Measurements from ENCODE around the gene ZBTB20. TPM values are rescaled to one million over a fixed set of nuclear protein-coding genes. Genes with fewer than 3 reads are reported as not detected.

Gene ZBTB20
- total RNA-seq, 1 experiment from 2014 or later = 12.8 TPM

- BruUV-seq (replicated peaks) = no TSS peak
- no peak overlapping the region for H3K4me3 ChIP-seq (ENCODE audit: low read depth, low read length)
- H3K4me1 ChIP-seq = no peaks in the 10 kb centered on the region
- H3K9me3 Mint-ChIP-seq (ENCODE audit: unreplicated experiment) = no peaks in the 10 kb centered on the region
- ChIA-PET CTCF (no interaction called here), POLR2A (interaction anchor here (0.6 kb wide), 1 partner anchor 119 kb away, joined by 3 read pairs; no protein-coding TSS in a partner anchor)
- no peaks in the 10 kb centered on the region for H3K27me3 Mint-ChIP-seq (ENCODE audit: insufficient read depth, unreplicated experiment)
- TF ChIP-seq, protein P1, sequence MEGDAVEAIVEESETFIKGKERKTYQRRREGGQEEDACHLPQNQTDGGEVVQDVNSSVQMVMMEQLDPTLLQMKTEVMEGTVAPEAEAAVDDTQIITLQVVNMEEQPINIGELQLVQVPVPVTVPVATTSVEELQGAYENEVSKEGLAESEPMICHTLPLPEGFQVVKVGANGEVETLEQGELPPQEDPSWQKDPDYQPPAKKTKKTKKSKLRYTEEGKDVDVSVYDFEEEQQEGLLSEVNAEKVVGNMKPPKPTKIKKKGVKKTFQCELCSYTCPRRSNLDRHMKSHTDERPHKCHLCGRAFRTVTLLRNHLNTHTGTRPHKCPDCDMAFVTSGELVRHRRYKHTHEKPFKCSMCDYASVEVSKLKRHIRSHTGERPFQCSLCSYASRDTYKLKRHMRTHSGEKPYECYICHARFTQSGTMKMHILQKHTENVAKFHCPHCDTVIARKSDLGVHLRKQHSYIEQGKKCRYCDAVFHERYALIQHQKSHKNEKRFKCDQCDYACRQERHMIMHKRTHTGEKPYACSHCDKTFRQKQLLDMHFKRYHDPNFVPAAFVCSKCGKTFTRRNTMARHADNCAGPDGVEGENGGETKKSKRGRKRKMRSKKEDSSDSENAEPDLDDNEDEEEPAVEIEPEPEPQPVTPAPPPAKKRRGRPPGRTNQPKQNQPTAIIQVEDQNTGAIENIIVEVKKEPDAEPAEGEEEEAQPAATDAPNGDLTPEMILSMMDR (IDR thresholded peaks at IDR 0.05; ENCODE audit: insufficient read depth in 1 of 2, low read depth in 1 of 2, low read length in 1 of 2, severe bottlenecking in 1 of 2, unreplicated experiment in 1 of 2) = no peak
- no peaks in the 10 kb centered on the region for H3K9me3 ChIP-seq
- no peak overlapping the region for H3K27ac Mint-ChIP-seq (ENCODE audit: unreplicated experiment)
- no peak for DNase-seq
- intact Hi-C loops (cut with micrococcal nuclease; ENCODE audit: unreplicated experiment) = no loop called here
- H3K4me1 Mint-ChIP-seq (ENCODE audit: low read depth, unreplicated experiment) = peaks cover 4% of the 10 kb centered on the region
- no peaks in the 10 kb centered on the region for H3K36me3 Mint-ChIP-seq (ENCODE audit: insufficient read depth, unreplicated experiment)
- H3K36me3 ChIP-seq (ENCODE audit: control insufficient read depth, insufficient read depth, low read length) = no peaks in the 10 kb centered on the region
- no peaks in the 10 kb centered on the region for H3K27me3 ChIP-seq (replicated peaks; ENCODE audit: control insufficient read depth, insufficient read depth, low read length)
- H3K4me3 Mint-ChIP-seq (ENCODE audit: unreplicated experiment) = no peak overlapping the region
These were observed 699.1 kb downstream of the ZBTB20 start for GRCh38 chr3:114447950-114448479.

DNA sequence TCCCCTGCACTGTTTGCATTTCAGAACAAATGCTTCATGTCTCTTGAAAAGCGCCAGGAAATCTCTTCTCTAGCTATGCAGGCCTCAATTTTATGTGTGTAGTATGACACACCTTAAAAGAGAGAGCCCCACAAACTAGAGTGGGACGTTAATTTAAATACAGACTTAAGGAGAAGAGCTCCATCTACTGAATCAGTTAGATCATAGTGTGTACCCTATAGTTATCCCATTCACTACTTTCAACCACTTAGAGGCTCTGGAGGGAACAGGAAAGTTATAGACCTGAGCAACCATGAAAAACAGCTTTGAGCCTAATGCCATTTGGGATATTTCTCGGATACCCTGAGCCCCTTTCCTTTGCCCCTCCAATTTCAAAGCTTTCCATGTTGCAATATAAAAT, 699.5 kb downstream of the ZBTB20 start:
- POLR2A ChIA-PET = interaction anchor here (0.6 kb wide), 1 partner anchor 119 kb away, joined by 3 read pairs; no protein-coding TSS in a partner anchor
- TF ChIP-seq, protein P1 (IDR thresholded peaks at IDR 0.05; ENCODE audit: insufficient read depth in 1 of 2, low read depth in 1 of 2, low read length in 1 of 2, severe bottlenecking in 1 of 2, unreplicated experiment in 1 of 2) = no peak
- no peaks in the 10 kb centered on the region for H3K27me3 Mint-ChIP-seq (ENCODE audit: insufficient read depth, unreplicated experiment)

GRCh38 chr3:114446600-114446999, 700.5 kb downstream of the ZBTB20 start:
- no peak overlapping the region for H3K4me3 ChIP-seq (ENCODE audit: low read depth, low read length)
- TF ChIP-seq, protein P1 (IDR thresholded peaks at IDR 0.05; ENCODE audit: insufficient read depth in 1 of 2, low read depth in 1 of 2, low read length in 1 of 2, severe bottlenecking in 1 of 2, unreplicated experiment in 1 of 2) = no peak
- no peak for DNase-seq
- no peaks in the 10 kb centered on the region for H3K27me3 Mint-ChIP-seq (ENCODE audit: insufficient read depth, unreplicated experiment)
- H3K9me3 ChIP-seq = no peaks in the 10 kb centered on the region
- no peak overlapping the region for H3K27ac Mint-ChIP-seq (ENCODE audit: unreplicated experiment)
- H3K4me3 Mint-ChIP-seq (ENCODE audit: unreplicated experiment) = no peak overlapping the region
- BruUV-seq (replicated peaks) = no TSS peak
- intact Hi-C loops (cut with micrococcal nuclease; ENCODE audit: unreplicated experiment) = no loop called here
- no peaks in the 10 kb centered on the region for H3K36me3 Mint-ChIP-seq (ENCODE audit: insufficient read depth, unreplicated experiment)
- peaks cover under 1% of the 10 kb centered on the region for H3K4me1 Mint-ChIP-seq (ENCODE audit: low read depth, unreplicated experiment)
- ChIA-PET POLR2A (no interaction called here), CTCF (no interaction called here)
- no peaks in the 10 kb centered on the region for H3K9me3 Mint-ChIP-seq (ENCODE audit: unreplicated experiment)
- no peaks in the 10 kb centered on the region for H3K4me1 ChIP-seq
- no peaks in the 10 kb centered on the region for H3K27me3 ChIP-seq (replicated peaks; ENCODE audit: control insufficient read depth, insufficient read depth, low read length)
- H3K36me3 ChIP-seq (ENCODE audit: control insufficient read depth, insufficient read depth, low read length) = no peaks in the 10 kb centered on the region

More for the DNA sequence above, 699.5 kb downstream of the ZBTB20 start:
- Mint-ChIP-seq H3K4me1 (ENCODE audit: low read depth, unreplicated experiment) (peaks cover 4% of the 10 kb centered on the region), H3K27ac (ENCODE audit: unreplicated experiment) (no peak overlapping the region), H3K4me3 (ENCODE audit: unreplicated experiment) (no peak overlapping the region), H3K36me3 (ENCODE audit: insufficient read depth, unreplicated experiment) (no peaks in the 10 kb centered on the region), H3K9me3 (ENCODE audit: unreplicated experiment) (no peaks in the 10 kb centered on the region)
- H3K27me3 ChIP-seq (replicated peaks; ENCODE audit: control insufficient read depth, insufficient read depth, low read length) = no peaks in the 10 kb centered on the region
- no peak overlapping the region for H3K4me3 ChIP-seq (ENCODE audit: low read depth, low read length)
- H3K36me3 ChIP-seq (ENCODE audit: control insufficient read depth, insufficient read depth, low read length) = no peaks in the 10 kb centered on the region
- H3K4me1 ChIP-seq = no peaks in the 10 kb centered on the region
- CTCF ChIA-PET = no interaction called here
- BruUV-seq (replicated peaks) = no TSS peak
- intact Hi-C loops (cut with micrococcal nuclease; ENCODE audit: unreplicated experiment) = no loop called here
- no peaks in the 10 kb centered on the region for H3K9me3 ChIP-seq
- DNase-seq = no peak

All from Caco-2 (cell line).